Spleen (tissue), 7 donors: Measurements from ENCODE around the gene IFIT1.
"Not testable (repeated sequence)": the region's sequence is repeated elsewhere in the genome, so short reads cannot be mapped to it uniquely, and the experiment has no call there.

Experiments used
- CTCF ChIP-seq, 11 experiments: fragments of 200-600 bp in 7 of 11; fragments of 450-650 bp in 4 of 11; sonication (generic) in 4 of 11; IDR thresholded peaks in 8 of 11; conservative IDR thresholded peaks in 3 of 11; 1 replicate in 7 of 11; 2 replicates in 4 of 11; pipeline versions ENCODE4 v1.4.0 to v1.8.0; 2016 to 2021; ENCODE audit warnings: antibody characterized with exemption in 11 of 11, inconsistent platforms in 4 of 11, mild to moderate bottlenecking in 1 of 11
- POLR2A ChIP-seq, 3 donors: fragments of 450-650 bp; IDR thresholded peaks; one replicate each; pipeline ENCODE4 v1.5.1; 2017; ENCODE audit warnings: antibody characterized with exemption in 3 of 3, mild to moderate bottlenecking in 1 of 3
- POLR2AphosphoS5 ChIP-seq, 3 donors: sonication (generic); formaldehyde crosslinking; IDR thresholded peaks; one replicate each; pipeline ENCODE4 v1.5.1; 2017; ENCODE audit warnings: antibody characterized with exemption in 3 of 3
- donor health status: DM: no; HTN: no; CAD: no; lungs with moderate emphysema.
- donor health status: DM: no; HTN: no; CAD: no.
- donor health status: DM: no; HTN: no; CAD: no.

DNA sequence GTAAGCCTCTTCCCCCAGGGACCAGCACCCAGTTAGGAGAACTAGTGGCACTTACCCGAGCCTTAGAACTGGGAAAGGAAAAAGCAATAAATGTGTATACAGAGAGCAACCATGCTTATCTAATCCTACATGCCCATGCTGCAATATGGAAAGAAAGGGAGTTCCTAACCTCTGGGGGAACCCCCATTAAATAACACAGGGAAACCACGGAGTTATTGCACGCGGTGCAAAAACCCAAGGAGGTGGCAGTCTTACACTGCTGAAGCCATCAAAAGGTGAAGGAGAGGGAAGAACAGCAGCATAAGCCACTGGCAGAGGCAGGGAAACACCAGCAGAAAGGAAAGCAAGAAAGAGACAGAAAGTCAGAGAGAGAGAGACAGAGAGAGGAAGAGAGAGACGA, 18.1 kb downstream of the IFIT1 start:
- not testable (repeated sequence) for TF ChIP-seq CTCF (IDR thresholded peaks at IDR 0.05 in 8 of 11, conservative IDR thresholded peaks at IDR 0.05 in 3 of 11); POLR2AphosphoS5 (IDR thresholded peaks at IDR 0.05); POLR2A (IDR thresholded peaks at IDR 0.05)
